ENCODE measurements around the gene UBR4. TPM values are rescaled to one million over a fixed set of nuclear protein-coding genes. Genes with fewer than 3 reads are reported as not detected.

UBR4 gene
- total RNA-seq, 1 experiment from 2014 or later, result 131 TPM

GRCh38 chr1:19250629-19251304 lies 40.7 kb upstream of the UBR4 start:
- no peak overlapping the region for H3K18ac ChIP-seq (ENCODE audit: insufficient read length, low read depth, low read length)
- H4K20me1 ChIP-seq (ENCODE audit: control insufficient read depth, insufficient read depth, insufficient read length), result no peaks in the 10 kb centered on the region
- H3K79me1 ChIP-seq (ENCODE audit: insufficient read depth, low read depth, low read length, poor library complexity, severe bottlenecking), result peaks cover 8% of the 10 kb centered on the region
- no peak overlapping the region for H2BK12ac ChIP-seq (ENCODE audit: insufficient read length, low read depth, low read length)
- no peak overlapping the region for H2AK5ac ChIP-seq (ENCODE audit: insufficient read length, low read length)
- no peak overlapping the region for H3K27ac ChIP-seq (ENCODE audit: insufficient read length, low read depth, low read length)
- H3K4me2 ChIP-seq (ENCODE audit: insufficient read depth, insufficient read length, low read length), result peak overlapping the region; percentile 97
- no peak overlapping the region for H3K56ac ChIP-seq (ENCODE audit: insufficient read length, low read depth, low read length)
- no peak overlapping the region for H3T11ph ChIP-seq (ENCODE audit: low read length)
- H2BK120ac ChIP-seq (ENCODE audit: low read depth, low read length, poor library complexity, severe bottlenecking), result no peak overlapping the region
- H2BK5ac ChIP-seq (ENCODE audit: insufficient read length, low read length), result no peak overlapping the region
- TF ChIP-seq CTCF (conservative IDR thresholded peaks at IDR 0.05), result no peak
- H3K23me2 ChIP-seq (ENCODE audit: insufficient read length, low read depth, low read length, poor library complexity, severe bottlenecking), result peaks cover 7% of the 10 kb centered on the region
- H3K14ac ChIP-seq (ENCODE audit: insufficient read depth, low read length), result no peak overlapping the region
- H3K23ac ChIP-seq (ENCODE audit: insufficient read length, low read depth, low read length), result no peak overlapping the region
- H3K27ac Mint-ChIP-seq, result peak overlapping the region; percentile 85 to 99 (median 97); a peak in 6 of 7 replicates
- WGBS (ENCODE audit: extremely low coverage, insufficient read length, low lambda C conversion rate), result no CpG with 5 or more reads among the region's 14 CpGs
- no peak overlapping the region for H3K4ac ChIP-seq (ENCODE audit: low read depth, low read length)
- no peak overlapping the region for H2BK20ac ChIP-seq (ENCODE audit: low read depth, low read length, poor library complexity, severe bottlenecking)
- peaks cover 54% of the 10 kb centered on the region for H3K79me2 ChIP-seq (ENCODE audit: insufficient read depth, low read length)
- H3K36me3 Mint-ChIP-seq (ENCODE audit: insufficient read depth in 1 of 3, low read depth in 3 of 3), result peaks cover 11 to 23% (median 11%) of the 10 kb centered on the region in 3 experiments; a peak in 6 of 7 replicates
- H3K4me1 ChIP-seq (ENCODE audit: insufficient read depth, low read length), result peaks cover 4% of the 10 kb centered on the region; the same call in 1 of the 2 replicates
- H3K9ac ChIP-seq (ENCODE audit: extremely low read depth, insufficient read length, low read length), result peak overlapping the region; percentile 88
- peak overlapping the region; percentile 10 for H4K5ac ChIP-seq (ENCODE audit: insufficient read length, low read depth, low read length)
- peaks cover 20 to 22% of the 10 kb centered on the region in 2 experiments for H3K4me1 Mint-ChIP-seq
- peak overlapping the region; percentile 97 to 99 for H3K4me3 Mint-ChIP-seq
- H4K8ac ChIP-seq (replicated peaks; ENCODE audit: insufficient read length, low read depth, low read length), result no peak overlapping the region
- no peak overlapping the region for H2AFZ ChIP-seq (ENCODE audit: low read length)
- H3K9me3 Mint-ChIP-seq, result no peaks in the 10 kb centered on the region
- no peaks in the 10 kb centered on the region for H3K9me3 ChIP-seq (ENCODE audit: control insufficient read depth, low read depth, low read length)
- no peak overlapping the region for H2BK15ac ChIP-seq (ENCODE audit: low read depth, low read length)
- H3K27me3 ChIP-seq (ENCODE audit: insufficient read depth, low read length), result no peaks in the 10 kb centered on the region
- DNase-seq, result no peak
- no peaks in the 10 kb centered on the region for H3K27me3 Mint-ChIP-seq (ENCODE audit: low read depth)
- H4K91ac ChIP-seq (ENCODE audit: insufficient read length, low read depth, low read length), result no peak overlapping the region
